ENCODE measurements around the gene C14orf119.
A peak's percentile ranks its signal among the peaks of the same experiment; 100 is the strongest.

The C14orf119 gene

DNA sequence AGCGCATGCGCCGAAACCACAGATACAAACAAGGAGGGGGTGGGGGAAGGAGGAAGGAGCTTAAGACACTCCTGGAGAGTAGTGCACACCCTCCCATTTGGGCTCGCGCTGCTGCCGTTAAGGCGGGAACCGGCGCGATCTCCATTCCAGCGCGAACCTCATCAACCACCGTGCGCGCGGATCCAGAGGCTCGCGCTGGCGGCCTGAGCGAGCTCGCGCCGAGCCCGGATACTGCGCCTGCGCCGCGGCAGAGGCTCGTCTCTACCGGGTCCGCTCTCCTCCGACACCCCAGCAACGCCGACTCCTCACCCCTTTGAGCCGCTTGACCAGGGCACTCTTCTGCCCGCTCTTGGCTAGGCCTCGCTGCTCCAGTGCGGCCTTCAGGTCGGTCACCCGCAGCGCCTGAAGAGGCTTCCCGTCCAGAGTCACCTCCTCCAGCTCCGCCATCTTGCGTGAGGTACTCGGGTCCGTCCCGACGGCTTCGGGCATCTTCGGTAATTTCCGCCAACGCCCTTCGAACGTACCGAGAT lies 574 bp upstream of the C14orf119 start, which contains the start of gene ACIN1:
Gene ACIN1 (minus strand): TSS at position 471 of the 530 bp plus-strand sequence. CDS start 24 bp downstream, at position 447.
- no peaks in the 10 kb centered on the region for H3K9me3 ChIP-seq (ENCODE audit: control insufficient read depth, low read length)
- H3K27me3 ChIP-seq (ENCODE audit: control insufficient read depth, insufficient read depth, low read length) = no peaks in the 10 kb centered on the region
- H3K4me3 ChIP-seq (ENCODE audit: low read length) = peak within 1 kb of the TSS; percentile 95
- peaks cover 5% of the 10 kb centered on the region for H3K36me3 ChIP-seq (ENCODE audit: control insufficient read depth, insufficient read depth, low read length)
- H3K9ac ChIP-seq (ENCODE audit: low read length) = peak within 1 kb of the TSS; percentile 96
- H3K4me1 ChIP-seq (ENCODE audit: control insufficient read depth, insufficient read depth, low read length) = peaks cover 33% of the 10 kb centered on the region

DNA sequence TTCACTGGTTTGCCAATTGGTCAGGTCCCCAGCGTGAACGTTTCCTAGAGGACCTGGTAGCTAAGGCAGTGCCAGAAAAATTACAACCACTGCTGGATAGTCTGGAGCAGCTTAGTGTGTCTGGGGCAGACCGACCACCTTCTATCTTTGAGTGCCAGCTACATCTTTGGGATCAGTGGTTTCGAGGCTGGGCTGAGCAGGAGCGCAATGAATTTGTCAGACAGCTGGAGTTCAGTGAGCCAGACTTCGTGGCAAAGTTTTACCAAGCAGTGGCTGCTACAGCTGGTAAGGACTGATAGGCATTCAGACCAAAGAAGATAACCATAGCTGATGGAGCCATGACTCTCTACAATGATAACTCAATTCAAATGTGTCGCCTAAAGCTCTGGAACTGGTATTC lies 2.5 kb downstream of the C14orf119 start:
- Histone ChIP-seq H3K9me3 (ENCODE audit: control insufficient read depth, low read length) (no peaks in the 10 kb centered on the region), H3K27me3 (ENCODE audit: control insufficient read depth, insufficient read depth, low read length) (no peaks in the 10 kb centered on the region), H3K4me1 (ENCODE audit: control insufficient read depth, insufficient read depth, low read length) (peaks cover 35% of the 10 kb centered on the region), H3K36me3 (ENCODE audit: control insufficient read depth, insufficient read depth, low read length) (no peaks in the 10 kb centered on the region), H3K9ac (ENCODE audit: low read length) (no peak overlapping the region), H3K4me3 (ENCODE audit: low read length) (no peak overlapping the region)

DNA sequence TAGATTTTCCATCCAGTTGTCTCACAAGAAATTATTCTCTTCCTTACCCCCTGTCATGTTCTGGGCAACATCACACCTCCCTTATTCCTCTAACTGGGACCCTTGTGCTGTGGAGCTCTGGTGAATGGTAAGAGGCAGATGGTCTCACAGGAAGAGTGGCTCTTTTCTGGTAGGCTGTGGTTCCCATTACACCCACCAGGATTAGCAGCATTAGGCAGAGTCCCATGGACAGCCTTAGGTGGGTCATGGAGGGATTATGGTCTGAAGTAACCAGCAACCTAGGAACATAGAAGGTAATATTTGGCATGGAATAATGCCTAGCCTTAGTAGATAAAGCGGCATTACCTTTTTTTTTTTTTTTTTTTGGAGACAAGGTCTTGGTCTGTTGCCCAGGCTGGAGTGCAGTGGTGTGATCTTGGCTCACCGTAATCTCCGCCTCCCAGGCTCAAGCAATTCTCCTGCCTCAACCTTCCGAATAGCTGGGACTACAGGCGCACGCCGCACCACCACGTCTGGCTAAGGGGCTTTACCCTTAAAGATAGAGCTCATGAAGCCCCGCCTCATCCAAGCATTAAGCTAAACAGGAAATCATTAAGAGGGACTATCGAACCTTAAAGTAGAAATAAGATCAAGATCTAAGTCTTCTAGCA lies 4.0 kb downstream of the C14orf119 start:
- H3K4me3 ChIP-seq (ENCODE audit: low read length) = no peak overlapping the region
- no peaks in the 10 kb centered on the region for H3K36me3 ChIP-seq (ENCODE audit: control insufficient read depth, insufficient read depth, low read length)
- no peak overlapping the region for H3K9ac ChIP-seq (ENCODE audit: low read length)
- peaks cover 22% of the 10 kb centered on the region for H3K4me1 ChIP-seq (ENCODE audit: control insufficient read depth, insufficient read depth, low read length)
- no peaks in the 10 kb centered on the region for H3K27me3 ChIP-seq (ENCODE audit: control insufficient read depth, insufficient read depth, low read length)
- no peaks in the 10 kb centered on the region for H3K9me3 ChIP-seq (ENCODE audit: control insufficient read depth, low read length)

DNA sequence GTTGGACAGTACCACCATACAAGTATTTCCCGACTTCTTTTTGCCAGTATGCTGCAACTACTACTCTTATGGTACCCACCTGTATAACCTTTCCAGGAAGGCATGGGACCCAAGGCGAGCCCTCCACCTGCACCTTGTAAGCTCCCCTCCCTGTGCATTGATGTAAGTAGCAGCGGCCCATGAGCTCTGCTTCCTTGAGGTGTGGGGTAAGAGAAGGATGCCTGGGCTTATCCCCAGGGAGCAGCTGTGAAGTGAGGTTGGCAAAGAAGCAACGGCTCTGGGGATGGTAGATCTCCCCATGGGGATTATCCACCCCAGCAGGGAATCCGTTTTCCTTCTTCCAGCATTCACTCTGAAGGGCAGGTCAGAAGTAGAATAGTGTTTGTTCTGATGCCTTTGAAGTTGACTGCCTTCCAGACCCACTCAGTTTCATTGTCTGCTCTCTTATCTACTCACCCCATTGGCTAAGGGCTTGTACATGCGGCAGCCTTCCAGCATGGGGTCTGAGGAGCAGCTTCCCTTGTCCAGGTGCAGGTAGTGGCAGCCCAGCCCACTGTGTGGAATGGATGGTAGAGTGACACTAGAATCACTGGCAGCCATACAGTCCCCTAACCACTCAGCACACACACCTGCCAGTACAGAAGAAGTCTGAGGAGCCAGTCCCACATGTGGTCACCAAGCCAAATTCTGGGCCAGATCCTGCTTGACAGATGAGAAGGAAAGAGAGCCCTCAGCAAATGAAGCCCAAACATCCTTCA lies 6.1 kb downstream of the C14orf119 start:
- Histone ChIP-seq H3K9ac (ENCODE audit: low read length) (no peak overlapping the region), H3K4me1 (ENCODE audit: control insufficient read depth, insufficient read depth, low read length) (peaks cover 22% of the 10 kb centered on the region), H3K4me3 (ENCODE audit: low read length) (no peak overlapping the region), H3K9me3 (ENCODE audit: control insufficient read depth, low read length) (no peaks in the 10 kb centered on the region), H3K36me3 (ENCODE audit: control insufficient read depth, insufficient read depth, low read length) (no peaks in the 10 kb centered on the region), H3K27me3 (ENCODE audit: control insufficient read depth, insufficient read depth, low read length) (no peaks in the 10 kb centered on the region)

DNA sequence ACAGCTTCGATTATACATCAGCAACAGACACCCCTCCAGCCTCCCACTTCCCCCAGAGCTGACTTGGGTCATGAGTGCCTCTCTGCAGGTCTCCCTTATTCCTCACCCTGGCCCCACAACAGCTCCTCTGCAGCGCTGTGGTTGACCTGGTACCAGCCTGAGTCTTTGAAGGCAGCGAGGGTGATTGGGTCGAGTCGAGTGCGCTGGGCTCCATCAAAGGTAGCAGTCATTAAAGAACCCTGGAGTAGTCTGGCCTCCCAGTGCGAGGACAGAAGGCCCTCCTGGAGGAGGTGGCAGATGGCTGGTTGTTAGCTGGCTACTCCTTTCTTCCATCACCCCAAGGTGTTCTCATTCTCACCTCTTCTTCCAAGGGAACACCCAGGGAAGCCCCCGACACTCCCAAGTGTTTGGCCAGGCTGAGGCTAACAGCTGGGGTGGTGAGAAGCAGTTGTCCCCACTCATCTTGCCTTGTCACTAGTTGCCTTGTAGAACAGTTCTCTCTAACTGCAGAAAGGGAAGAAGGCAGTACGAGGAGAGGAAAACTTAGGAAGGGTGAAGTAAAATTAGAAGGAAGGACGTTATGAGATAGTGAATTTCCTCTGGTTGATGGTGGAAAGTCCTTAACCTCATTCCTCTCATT lies 6.8 kb downstream of the C14orf119 start:
- H3K9me3 ChIP-seq (ENCODE audit: control insufficient read depth, low read length) = no peaks in the 10 kb centered on the region
- H3K4me1 ChIP-seq (ENCODE audit: control insufficient read depth, insufficient read depth, low read length) = peaks cover 16% of the 10 kb centered on the region
- no peak overlapping the region for H3K9ac ChIP-seq (ENCODE audit: low read length)
- H3K4me3 ChIP-seq (ENCODE audit: low read length) = no peak overlapping the region
- no peaks in the 10 kb centered on the region for H3K27me3 ChIP-seq (ENCODE audit: control insufficient read depth, insufficient read depth, low read length)
- H3K36me3 ChIP-seq (ENCODE audit: control insufficient read depth, insufficient read depth, low read length) = no peaks in the 10 kb centered on the region

DNA sequence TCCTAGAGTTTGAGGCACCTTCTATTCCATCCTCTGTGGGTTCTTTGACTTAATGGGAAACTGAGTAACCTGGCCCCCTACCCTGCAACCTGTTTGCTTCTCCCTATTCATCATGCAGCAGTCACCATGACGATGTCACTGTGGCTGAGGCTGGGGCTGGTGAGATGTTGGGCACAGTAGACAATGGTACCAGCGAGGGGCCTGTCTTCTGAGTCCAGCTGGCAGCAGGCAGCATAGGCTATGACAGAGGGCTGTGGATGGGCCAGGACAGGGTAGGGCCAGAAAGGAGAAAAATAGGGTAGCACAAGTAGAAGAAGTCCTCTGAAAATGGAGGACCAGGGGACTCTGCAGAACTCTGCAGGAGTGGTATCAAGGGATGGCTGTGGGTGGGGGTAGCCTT lies 7.5 kb downstream of the C14orf119 start:
- Histone ChIP-seq H3K4me3 (ENCODE audit: low read length) (no peak overlapping the region), H3K4me1 (ENCODE audit: control insufficient read depth, insufficient read depth, low read length) (peaks cover 10% of the 10 kb centered on the region), H3K9me3 (ENCODE audit: control insufficient read depth, low read length) (no peaks in the 10 kb centered on the region), H3K27me3 (ENCODE audit: control insufficient read depth, insufficient read depth, low read length) (no peaks in the 10 kb centered on the region), H3K9ac (ENCODE audit: low read length) (no peak overlapping the region), H3K36me3 (ENCODE audit: control insufficient read depth, insufficient read depth, low read length) (no peaks in the 10 kb centered on the region)

DNA sequence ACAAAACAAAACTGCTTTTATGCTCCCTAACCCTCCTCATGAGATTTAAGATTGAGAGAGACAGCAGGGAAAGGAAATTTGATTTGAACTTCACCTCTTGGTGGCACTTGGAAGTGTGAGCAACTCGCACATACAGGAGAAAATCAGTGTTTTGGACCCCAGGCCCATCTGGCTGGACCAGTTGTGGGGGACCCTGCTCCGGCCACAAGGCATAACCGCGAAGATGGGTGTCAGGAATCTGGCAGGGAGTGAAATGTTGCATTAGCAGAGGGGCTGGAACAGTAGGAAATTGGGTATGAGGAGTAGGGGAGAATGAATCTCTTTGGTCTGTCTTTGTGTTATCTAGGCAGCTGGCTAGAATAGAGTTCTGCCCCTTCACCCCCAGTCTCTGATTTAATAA lies 8.3 kb downstream of the C14orf119 start:
- Histone ChIP-seq H3K4me1 (ENCODE audit: control insufficient read depth, insufficient read depth, low read length) (peaks cover 10% of the 10 kb centered on the region), H3K9me3 (ENCODE audit: control insufficient read depth, low read length) (no peaks in the 10 kb centered on the region), H3K9ac (ENCODE audit: low read length) (no peak overlapping the region), H3K36me3 (ENCODE audit: control insufficient read depth, insufficient read depth, low read length) (no peaks in the 10 kb centered on the region), H3K27me3 (ENCODE audit: control insufficient read depth, insufficient read depth, low read length) (no peaks in the 10 kb centered on the region), H3K4me3 (ENCODE audit: low read length) (no peak overlapping the region)

DNA sequence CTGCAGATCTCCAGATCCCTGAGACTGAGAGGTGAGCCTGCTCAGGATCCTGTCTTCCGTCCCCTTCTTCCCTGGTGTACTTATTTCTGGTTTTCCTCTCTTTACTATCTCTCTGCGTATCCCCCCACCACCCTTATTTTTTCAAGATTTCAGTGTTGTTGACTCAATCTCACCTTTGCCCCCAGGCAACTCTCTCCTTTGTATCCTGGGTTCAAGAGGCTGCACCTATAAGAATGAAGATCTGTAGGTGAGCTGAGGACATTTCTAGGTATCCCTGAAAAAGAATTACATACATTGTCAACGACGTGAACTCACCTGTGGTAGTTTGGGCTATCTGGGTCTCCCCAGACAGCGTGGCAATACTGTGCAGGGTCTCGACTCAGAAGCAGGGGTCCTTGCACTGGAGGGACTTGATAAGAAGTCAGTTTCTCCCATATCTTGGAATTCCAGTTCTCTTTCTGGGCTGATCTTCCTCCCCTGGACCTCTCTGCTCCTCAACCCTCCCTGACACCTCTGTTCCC lies 8.8 kb downstream of the C14orf119 start:
- H3K36me3 ChIP-seq (ENCODE audit: control insufficient read depth, insufficient read depth, low read length) = no peaks in the 10 kb centered on the region
- no peaks in the 10 kb centered on the region for H3K9me3 ChIP-seq (ENCODE audit: control insufficient read depth, low read length)
- H3K4me1 ChIP-seq (ENCODE audit: control insufficient read depth, insufficient read depth, low read length) = peaks cover 8% of the 10 kb centered on the region
- no peaks in the 10 kb centered on the region for H3K27me3 ChIP-seq (ENCODE audit: control insufficient read depth, insufficient read depth, low read length)
- no peak overlapping the region for H3K4me3 ChIP-seq (ENCODE audit: low read length)
- H3K9ac ChIP-seq (ENCODE audit: low read length) = no peak overlapping the region

DNA sequence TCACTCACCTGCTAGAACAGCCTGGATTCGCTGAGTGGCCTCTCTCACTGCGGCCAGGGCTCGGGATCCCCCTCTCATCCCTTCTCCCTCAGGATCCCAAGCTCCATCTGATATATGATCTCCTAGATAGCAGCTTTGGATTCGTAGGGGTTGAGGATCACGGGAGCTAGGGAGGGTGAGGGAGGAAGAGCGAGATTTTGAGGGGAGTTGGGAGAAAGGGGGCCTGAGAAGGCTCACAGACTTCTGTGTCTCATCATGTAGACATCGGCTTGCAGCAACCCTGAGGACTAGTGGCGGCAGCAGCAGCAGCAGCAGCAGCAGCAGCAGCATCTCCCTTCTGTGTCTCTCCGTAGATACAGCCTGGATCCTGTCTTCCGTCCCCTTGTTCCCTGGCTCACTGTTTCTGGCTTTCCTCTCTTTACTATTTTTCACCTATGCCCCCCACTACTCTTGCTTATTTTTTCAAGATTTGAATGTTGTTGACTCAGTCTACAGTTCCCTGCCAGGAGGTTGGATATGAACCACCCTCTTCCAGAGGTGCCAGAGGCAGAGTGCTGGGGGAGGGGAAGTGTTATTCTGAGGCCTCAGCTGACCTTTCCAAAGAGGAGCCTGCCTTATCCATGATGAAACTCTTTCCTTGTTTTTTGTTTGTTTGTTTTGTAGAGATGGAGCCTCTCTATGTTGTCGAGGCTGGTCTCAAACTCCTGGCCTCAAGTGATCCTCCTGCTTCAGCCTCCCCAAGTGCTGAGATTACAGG lies 9.5 kb downstream of the C14orf119 start, which contains the start of gene CIROP:
Gene CIROP (minus strand): TSS at position 399 of the 757 bp plus-strand sequence. CDS start 69 bp downstream, at position 330.
- Histone ChIP-seq H3K9me3 (ENCODE audit: control insufficient read depth, low read length) (no peaks in the 10 kb centered on the region), H3K36me3 (ENCODE audit: control insufficient read depth, insufficient read depth, low read length) (no peaks in the 10 kb centered on the region), H3K9ac (ENCODE audit: low read length) (no peak within 1 kb of the TSS), H3K4me3 (ENCODE audit: low read length) (no peak within 1 kb of the TSS), H3K4me1 (ENCODE audit: control insufficient read depth, insufficient read depth, low read length) (peaks cover 2% of the 10 kb centered on the region), H3K27me3 (ENCODE audit: control insufficient read depth, insufficient read depth, low read length) (peaks cover 4% of the 10 kb centered on the region)

DNA sequence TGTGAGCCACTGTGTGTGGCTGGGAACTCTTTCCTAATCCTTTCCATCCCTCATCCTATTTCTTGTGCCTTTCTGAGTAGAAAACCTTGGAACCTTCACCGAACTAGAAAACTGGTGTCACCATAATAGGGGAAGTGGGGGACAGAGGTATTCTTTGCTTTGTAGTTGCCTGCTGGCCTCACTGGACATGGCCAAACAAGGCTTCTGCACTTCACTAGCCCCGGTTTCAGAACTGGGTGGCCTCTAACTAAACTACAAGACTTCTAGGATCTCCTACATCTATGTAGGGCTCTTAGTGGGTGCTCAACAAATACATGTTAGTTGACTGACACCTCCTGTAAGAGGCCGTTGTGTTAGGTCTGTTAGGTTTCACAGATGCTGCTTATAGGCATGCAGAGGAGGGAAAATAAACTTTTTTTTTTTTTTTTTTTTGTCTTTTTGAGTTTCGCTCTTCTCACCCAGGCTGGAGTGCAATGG lies 10.1 kb downstream of the C14orf119 start:
- Histone ChIP-seq H3K4me3 (ENCODE audit: low read length) (no peak overlapping the region), H3K36me3 (ENCODE audit: control insufficient read depth, insufficient read depth, low read length) (no peaks in the 10 kb centered on the region), H3K27me3 (ENCODE audit: control insufficient read depth, insufficient read depth, low read length) (peaks cover 4% of the 10 kb centered on the region), H3K9ac (ENCODE audit: low read length) (no peak overlapping the region), H3K9me3 (ENCODE audit: control insufficient read depth, low read length) (no peaks in the 10 kb centered on the region), H3K4me1 (ENCODE audit: control insufficient read depth, insufficient read depth, low read length) (no peaks in the 10 kb centered on the region)

DNA sequence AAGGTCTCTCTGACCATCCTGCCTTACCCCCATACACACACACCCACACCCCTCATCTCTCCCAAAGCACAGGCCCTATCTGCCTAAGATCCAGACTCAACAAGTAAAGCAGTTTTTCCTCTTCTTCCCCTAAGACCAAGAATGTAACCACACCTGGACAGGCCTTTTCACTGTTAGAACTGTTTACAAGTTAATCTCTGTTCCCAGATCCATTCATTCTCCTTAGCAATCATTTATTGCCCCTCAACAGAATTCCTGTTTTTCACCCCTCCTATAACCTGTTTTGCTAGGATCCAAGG lies 11.4 kb downstream of the C14orf119 start:
- no peak overlapping the region for H3K9ac ChIP-seq (ENCODE audit: low read length)
- H3K9me3 ChIP-seq (ENCODE audit: control insufficient read depth, low read length) = no peaks in the 10 kb centered on the region
- no peaks in the 10 kb centered on the region for H3K4me1 ChIP-seq (ENCODE audit: control insufficient read depth, insufficient read depth, low read length)
- H3K36me3 ChIP-seq (ENCODE audit: control insufficient read depth, insufficient read depth, low read length) = no peaks in the 10 kb centered on the region
- H3K4me3 ChIP-seq (ENCODE audit: low read length) = no peak overlapping the region
- H3K27me3 ChIP-seq (ENCODE audit: control insufficient read depth, insufficient read depth, low read length) = peaks cover 13% of the 10 kb centered on the region
